Raji (cell line): ENCODE measurements around the gene SIRPA.

Source experiments
- POLR2A ChIP-seq: IDR thresholded peaks from 2 replicates; pipeline ENCODE4 v1.6.1; 2011; ENCODE audit warnings: low read depth, low read length, control low read depth; ENCODE audit not compliant: insufficient read depth

Gene SIRPA

DNA sequence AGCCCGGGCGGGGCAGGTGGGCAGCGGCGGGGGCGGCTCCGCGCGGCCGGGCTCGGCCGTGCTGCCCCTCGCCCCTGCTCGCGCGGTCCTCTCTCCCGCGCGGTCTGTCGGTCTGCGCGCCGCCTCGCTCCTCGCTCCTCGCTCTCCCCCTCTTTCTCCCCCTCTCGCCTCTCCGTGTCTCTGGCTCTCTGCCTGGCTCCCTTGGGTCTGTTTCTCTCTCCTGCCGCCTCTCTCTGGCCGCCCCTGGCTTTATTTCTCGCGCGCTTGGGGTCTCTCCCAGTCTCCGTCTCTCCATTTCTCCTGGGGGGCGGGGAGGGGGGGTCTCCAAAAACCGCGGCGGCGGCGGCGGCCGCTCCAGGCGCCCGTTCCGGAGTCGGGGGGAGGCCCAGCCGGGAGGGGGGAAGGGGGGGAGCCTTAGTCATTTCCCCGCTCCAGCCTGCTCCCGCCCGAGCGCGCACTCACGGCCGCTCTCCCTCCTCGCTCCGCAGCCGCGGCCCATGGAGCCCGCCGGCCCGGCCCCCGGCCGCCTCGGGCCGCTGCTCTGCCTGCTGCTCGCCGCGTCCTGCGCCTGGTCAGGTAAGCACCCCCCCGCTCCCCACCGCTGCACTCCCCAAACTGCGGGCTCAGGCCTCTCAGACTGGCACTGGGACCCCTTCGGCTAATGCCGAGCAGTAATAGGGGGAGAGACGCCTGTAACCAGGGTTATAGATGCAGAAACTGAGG lies at the start of gene SIRPA:
Gene SIRPA, plus strand, starts transcription at position 457 of the 723 bp plus-strand sequence. Its CDS starts 41 bp downstream, at position 498.
- no peak for TF ChIP-seq POLR2A

DNA sequence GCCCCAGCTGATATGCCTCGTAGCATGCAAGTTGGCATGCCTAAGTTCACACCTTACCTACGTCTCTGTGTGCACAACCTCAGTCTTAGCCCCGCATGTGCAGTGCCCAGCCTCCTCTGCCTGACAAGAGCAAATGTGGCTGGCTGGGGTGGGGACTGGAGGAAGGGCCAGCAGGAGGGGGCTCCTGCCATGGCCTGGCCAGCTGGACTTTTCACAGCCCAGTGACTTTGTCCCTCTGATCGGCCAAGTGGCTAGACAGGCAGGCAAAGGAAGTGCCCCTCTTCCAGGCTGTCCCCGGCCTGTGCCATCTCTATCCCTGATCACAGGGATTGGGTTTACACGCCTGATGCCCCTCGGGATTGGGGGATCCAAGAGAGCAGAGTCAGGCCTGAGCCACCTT lies 49.5 kb upstream of the SIRPA start:
- no peak for TF ChIP-seq POLR2A

DNA sequence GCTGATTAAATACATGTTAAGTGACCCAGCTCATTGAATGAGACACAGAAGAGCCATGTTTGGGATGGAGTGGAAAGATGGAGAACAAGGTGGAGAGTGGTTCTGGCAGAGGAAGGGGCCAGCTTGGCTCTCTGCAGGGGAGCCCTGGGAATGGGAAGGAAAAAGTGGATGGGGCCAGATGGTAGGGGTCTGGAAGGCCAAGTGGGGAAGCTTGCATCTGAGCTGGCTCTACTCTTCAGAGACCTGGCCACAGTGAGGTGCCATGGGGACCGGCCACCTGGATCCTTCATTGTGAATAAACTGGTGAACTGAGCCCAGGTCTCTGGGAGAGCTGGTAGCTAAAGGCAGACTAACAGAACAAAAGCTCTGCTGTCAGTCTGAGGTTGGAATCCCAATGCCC lies 48.9 kb upstream of the SIRPA start:
- no peak for TF ChIP-seq POLR2A

DNA sequence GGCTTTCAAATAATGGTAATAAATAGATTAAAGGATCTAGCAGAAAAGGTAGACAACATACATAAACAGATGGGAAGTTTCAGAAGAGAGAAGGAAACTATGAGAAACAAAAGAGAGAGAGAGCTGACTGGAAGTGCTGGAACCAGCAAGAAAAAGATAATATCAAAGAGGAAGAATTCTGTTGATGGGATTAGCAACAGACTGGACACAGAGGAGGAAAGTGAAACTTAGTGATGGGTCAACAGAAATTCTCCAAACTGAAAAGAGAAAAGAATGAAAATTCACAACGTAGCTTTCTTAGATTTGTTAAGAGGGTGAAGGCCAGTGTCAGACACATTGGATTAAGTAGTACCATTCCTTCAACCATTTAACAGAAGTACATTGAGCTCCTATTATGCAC lies 48.3 kb upstream of the SIRPA start:
- no peak for TF ChIP-seq POLR2A

DNA sequence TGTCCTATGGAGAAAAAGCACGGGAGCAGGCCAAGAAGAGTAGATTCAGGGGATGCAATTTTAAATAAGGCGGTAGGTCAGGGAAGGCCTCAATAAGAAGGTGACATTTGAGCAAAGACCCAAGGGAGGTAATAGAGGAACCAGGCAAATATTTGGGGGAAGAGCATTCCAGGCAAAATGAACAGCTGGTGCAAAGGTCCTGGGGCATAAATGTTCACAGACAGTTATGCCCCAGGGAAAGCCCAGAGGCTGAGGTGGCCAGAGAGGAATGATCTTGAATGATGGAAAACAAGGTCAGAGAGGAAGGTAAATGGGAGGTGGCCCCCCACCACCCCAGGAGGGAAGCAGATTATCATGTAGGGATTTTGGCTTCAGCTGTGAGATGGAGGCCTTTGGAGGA lies 47.4 kb upstream of the SIRPA start:
- TF ChIP-seq POLR2A: no peak

DNA sequence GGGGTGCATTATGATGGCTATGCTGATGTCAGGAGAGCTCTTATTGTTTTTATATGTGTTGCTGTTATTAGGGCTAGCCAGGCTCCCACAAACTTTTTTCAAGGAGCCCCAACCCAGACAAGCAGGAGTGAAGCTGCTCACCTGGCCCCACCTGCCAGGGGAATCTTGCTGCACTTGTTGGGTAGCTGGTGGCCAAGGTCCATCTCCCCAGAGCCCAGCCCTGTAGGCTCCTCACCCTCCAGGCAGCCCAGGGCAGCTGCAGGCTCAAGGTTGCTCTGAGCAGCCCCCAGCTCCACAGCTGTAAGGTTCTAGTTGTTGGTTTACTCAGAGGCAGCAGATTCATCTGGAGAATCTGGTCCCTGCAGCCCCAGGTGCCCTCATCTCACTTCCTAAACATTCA lies 46.8 kb upstream of the SIRPA start:
- no peak for TF ChIP-seq POLR2A

DNA sequence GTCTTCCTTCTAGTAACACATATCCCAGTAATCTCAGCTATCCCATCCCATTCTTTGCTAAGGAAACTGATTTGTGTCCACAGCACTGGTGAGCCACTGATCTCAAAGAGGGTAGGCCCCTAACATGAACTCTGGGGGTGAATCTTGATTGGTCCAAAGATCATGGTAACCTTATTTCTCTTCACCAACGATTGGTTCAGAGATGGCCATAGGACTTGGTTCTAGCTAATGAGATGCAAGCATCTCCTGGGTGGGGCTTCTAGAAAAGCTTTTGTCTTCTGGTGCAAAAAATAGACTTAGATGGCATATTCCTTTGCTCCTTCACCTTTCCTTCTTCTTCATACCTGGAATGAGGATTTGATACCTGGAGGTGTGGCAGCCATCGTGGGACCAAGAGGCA lies 43.8 kb upstream of the SIRPA start:
- TF ChIP-seq POLR2A: no peak

DNA sequence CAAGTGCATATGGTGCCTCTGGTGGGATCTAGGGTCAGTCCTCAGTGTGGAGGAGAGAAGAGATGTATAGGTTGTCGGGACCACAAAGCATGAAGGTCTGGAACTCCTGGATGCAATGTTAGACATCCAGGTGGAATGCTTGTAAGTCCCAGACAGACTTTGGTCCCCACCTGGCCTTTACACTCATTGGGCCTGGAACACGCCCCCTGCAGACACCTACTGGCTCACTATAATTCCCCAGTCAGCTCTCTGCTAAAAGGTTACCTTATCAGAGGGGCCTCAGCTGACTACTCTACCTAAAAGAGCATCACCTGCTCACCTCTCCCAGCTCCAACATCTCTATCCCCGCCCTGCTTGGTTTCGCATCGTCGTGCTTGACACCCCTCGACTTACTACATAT lies 41.7 kb upstream of the SIRPA start:
- no peak for TF ChIP-seq POLR2A

DNA sequence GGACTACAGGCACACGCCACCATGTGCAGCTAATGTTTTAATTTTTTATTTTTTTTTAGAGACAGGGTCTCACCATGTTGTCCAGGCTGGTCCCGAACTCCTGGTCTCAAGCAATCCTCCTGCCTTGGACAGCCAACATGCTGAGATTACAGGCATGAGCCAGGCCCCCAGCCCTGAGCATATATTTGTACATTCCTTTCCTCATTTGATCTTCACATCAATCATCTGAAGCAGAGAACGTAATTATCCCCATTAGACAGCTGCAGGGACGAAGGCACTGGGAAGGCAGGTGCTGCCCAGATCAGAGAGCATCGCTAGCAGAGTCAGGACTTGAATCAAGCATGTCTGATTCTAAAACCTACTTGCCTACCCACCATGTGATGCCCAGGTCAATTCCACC lies 41.0 kb upstream of the SIRPA start:
- TF ChIP-seq POLR2A: no peak

DNA sequence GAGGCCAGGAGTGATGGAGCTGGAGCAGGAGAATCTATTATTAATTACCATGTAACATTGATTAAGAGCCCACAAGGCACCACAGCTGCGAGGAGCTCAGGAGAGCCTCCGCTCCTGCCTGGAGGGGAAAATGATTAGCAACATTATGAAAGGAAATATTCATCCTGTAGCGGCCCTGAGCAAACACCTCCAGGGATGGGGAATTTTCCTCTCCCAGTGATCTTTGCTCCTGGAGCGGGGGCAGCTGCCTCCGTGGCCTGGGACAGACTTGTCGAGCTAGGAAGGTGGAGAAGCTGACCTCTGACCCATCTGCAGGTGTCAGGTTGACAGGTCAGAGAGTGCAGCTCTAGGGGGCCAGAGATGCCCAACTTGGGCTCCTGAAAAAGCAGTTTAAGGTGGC lies 40.1 kb upstream of the SIRPA start:
- no peak for TF ChIP-seq POLR2A

DNA sequence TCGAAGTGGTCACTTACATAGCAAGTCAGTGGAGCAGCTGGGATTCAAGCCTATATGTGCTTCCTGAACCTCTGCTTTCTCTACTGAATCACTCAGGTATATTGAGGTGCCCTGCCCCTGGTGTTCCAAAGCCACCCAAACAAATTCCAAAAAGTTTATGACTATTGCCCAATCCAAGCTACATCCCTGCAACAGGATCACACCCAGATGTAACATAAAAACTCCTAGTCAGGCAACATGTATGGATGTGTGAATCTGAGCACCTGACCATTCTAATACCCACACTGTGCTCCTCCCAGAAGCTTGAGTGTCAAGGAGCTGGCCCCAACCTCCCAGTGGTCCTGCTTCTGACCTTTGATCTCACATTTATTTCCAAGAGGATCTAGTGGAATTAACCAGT lies 39.5 kb upstream of the SIRPA start:
- no peak for TF ChIP-seq POLR2A

DNA sequence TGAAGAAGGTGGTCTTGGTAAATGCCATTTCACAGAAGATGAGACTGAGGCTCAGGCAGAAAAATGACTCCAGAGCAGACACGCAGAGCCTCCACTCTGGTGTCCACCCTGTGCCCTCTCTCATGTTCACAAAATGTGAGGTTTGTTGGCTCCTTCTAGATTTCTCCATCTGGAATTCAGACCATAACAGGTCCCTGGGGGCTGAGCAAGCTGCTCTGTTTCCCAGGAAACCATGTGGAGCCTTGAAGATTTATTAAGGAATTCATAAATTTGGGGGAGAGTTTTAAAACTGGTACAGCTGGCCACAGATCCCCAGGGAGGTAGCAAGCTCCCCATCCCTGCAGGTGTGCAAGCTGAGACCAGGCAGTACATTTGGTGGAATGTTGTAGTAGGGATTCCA lies 38.8 kb upstream of the SIRPA start:
- no peak for TF ChIP-seq POLR2A

DNA sequence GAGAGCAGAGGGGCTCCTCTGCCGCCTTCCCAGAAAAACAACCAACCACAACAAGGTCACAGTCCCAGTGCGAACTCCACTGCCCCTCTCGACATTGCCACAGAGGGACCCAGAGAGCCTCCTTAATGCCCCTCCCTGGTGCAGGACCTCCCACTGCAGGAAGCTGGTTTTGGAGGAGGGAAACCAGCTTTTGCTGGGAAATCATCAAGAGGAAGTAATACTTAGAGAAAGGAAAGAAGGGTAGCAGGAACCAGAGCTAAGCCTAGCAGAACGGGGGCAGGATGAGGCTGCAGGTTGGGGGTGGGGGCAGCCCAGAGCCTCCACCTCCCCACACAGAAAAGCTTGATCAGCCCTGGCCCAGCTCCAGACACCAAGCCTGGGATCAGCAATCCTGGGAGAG lies 37.7 kb upstream of the SIRPA start:
- no peak for TF ChIP-seq POLR2A

DNA sequence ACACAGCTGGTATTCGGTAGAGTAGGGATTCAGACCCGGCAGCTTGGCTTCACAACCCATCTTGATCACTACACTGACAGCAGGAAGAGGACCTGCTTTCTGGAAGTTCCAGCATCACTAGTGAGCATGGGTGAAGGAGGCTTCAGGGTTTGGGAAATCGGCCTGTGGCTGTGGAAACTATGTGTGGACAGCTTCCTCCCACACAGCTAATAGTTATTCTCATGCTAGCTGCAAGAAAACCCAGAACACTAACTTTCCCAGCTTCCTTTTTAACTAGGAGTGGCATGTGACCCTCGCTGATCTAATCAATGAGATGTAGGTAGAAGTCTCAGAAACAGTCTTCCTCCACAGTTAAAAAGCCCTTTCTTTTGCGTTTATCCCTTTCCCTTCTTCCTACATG lies 36.3 kb upstream of the SIRPA start:
- no peak for TF ChIP-seq POLR2A

DNA sequence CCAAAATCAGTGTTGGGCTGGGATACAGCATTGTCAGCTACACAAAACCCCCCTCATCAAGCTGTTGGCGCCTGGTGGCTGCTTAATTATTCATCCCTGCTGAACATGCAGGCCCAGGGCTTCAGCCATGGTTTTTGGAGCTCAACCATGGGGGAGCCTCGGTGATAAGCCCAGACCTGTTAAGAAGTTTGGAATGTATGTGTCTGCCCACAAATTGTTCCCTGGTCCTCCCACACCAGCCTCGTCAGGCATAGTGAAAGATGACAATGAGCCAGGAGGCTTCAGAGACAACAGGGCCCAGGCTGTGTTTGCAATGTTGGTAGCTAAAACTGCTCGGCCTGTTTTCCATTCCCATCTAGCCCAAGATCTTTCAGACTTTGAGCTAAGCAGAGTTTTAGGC lies 34.8 kb upstream of the SIRPA start:
- no peak for TF ChIP-seq POLR2A

DNA sequence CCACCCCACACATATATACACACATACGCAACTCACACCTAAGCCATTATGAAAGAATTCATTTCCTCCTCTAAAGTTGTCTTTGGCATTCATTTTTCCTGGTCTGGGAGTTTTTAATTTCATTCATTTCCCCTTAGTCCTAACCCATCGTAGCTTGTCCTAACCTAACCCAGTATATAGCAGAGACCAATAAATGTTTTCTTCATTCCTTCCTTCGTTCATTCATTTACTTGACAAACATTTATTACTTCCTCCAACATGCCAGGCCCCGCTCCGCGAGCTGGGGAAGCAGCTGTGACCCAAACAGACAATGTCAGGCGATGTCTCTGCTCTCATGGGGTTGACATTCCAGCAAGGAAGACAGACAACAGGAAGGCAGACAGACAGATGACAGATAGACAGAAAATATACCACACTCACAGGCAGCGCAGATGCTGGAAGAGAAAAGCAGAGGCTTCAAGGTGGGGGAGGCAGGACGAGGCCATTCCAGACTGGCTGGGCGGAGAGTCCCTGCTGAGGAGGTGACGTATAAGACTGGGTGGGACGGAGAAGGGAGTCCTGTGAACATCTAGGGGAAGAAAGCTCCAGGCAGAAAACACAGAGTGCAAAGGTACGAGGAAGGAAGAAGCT lies 33.7 kb upstream of the SIRPA start:
- no peak for TF ChIP-seq POLR2A
